Endothelial cell of umbilical vein (primary cell): ENCODE results near the gene MC1R. TPM values are rescaled to one million over a fixed set of nuclear protein-coding genes. Genes with fewer than 3 reads are reported as not detected.
A peak's percentile ranks its signal among the peaks of the same experiment; 100 is the strongest.
"Not testable (repeated sequence)": the region's sequence is repeated elsewhere in the genome, so short reads cannot be mapped to it uniquely, and the experiment has no call there.

Source experiments
- BruUV-seq: library from RNA; stranded (reverse); fragments of 400-500 nt; replicated peaks from 2 replicates; lab custom pipeline; 2021; lab: Mats Ljungman, UMichigan
- CTCF ChIA-PET: fragments of 300-600, 350-600 bp; sonication (Branson Sonifier 250); formaldehyde crosslinking; loops from one replicate; lab custom pipeline; 2021; ENCODE audit warnings: antibody characterized with exemption, inconsistent platforms; lab: Charles Lee
- POLR2A ChIA-PET: fragments of 300-600, 350-600 bp; sonication (Branson Sonifier 250); formaldehyde crosslinking; loops from one replicate; lab custom pipeline; 2021; ENCODE audit warnings: antibody characterized with exemption, inconsistent platforms; lab: Charles Lee
- DNase-seq: peaks from one replicate; pipeline ENCODE4 v3.0.0-alpha.2; 2011; ENCODE audit warnings: low read depth, low spot score
- FAIRE-seq: peaks from 2 replicates; lab custom pipeline; 2011; peaks lifted over from hg19 to GRCh38; lab: Jason Lieb, UNC
- H2AFZ ChIP-seq: 2 replicates; pipeline ENCODE4 v1.6.0; 2012; ENCODE audit warnings: low read depth, low read length, control low read depth, inconsistent platforms
- H3K27ac ChIP-seq: 2 replicates; pipeline ENCODE4 v1.5.1; 2011; ENCODE audit warnings: low read depth, mild to moderate bottlenecking, control low read depth, low read length, moderate library complexity; ENCODE audit not compliant: insufficient read depth
- H3K27me3 ChIP-seq, 2 experiments: 2 replicates each; pipeline versions ENCODE4 v1.6.0 to v1.6.1; 2011; ENCODE audit warnings: low read length in 2 of 2, mixed read lengths in 1 of 2; ENCODE audit not compliant: control insufficient read depth in 2 of 2, insufficient read depth in 2 of 2
- H3K36me3 ChIP-seq, 2 experiments: 2 replicates in 1 of 2; 3 replicates in 1 of 2; pipeline ENCODE4 v1.5.1; 2011; ENCODE audit warnings: low read length in 2 of 2, mild to moderate bottlenecking in 1 of 2, moderate library complexity in 1 of 2; ENCODE audit not compliant: control insufficient read depth in 2 of 2, insufficient read depth in 2 of 2; ENCODE audit errors: extremely low read depth in 1 of 2
- H3K4me1 ChIP-seq: 3 replicates; pipeline ENCODE4 v1.5.1; 2011; ENCODE audit warnings: mild to moderate bottlenecking, low read length; ENCODE audit not compliant: control insufficient read depth, insufficient read depth; ENCODE audit errors: extremely low read depth
- H3K4me2 ChIP-seq: 2 replicates; pipeline ENCODE4 v1.6.1; 2011; ENCODE audit warnings: low read length, control low read depth, mixed read lengths; ENCODE audit not compliant: insufficient read depth
- H3K4me3 ChIP-seq, 3 experiments: fragments of 200-600 bp in 1 of 3; sonication (generic), shearing (Covaris generic) in 1 of 3; replicated peaks in 1 of 3; 2 replicates each; pipeline ENCODE4 v1.5.1; 2011 to 2016; ENCODE audit warnings: control low read depth in 3 of 3, low read length in 3 of 3, mild to moderate bottlenecking in 2 of 3, inconsistent platforms in 1 of 3, low read depth in 1 of 3, moderate library complexity in 1 of 3; ENCODE audit not compliant: insufficient read depth in 1 of 3
- H3K79me2 ChIP-seq: 2 replicates; pipeline ENCODE4 v1.6.0; 2012; ENCODE audit warnings: low read length, inconsistent platforms; ENCODE audit not compliant: control insufficient read depth, insufficient read depth
- H3K9ac ChIP-seq: replicated peaks from 2 replicates; pipeline ENCODE3; 2011; ENCODE audit warnings: low read length, control low read depth; ENCODE audit not compliant: insufficient read depth; ENCODE audit errors: extremely low read depth
- H3K9me1 ChIP-seq: replicated peaks from 3 replicates; pipeline ENCODE4 v1.6.0; 2011; ENCODE audit warnings: mild to moderate bottlenecking, low read length; ENCODE audit not compliant: control insufficient read depth, insufficient read depth; ENCODE audit errors: extremely low read depth
- H3K9me3 ChIP-seq: replicated peaks from 2 replicates; pipeline ENCODE4 v1.5.1; 2012; ENCODE audit warnings: low read length, inconsistent platforms; ENCODE audit not compliant: control insufficient read depth, insufficient read depth
- H4K20me1 ChIP-seq: replicated peaks from 2 replicates; pipeline ENCODE3; 2011; ENCODE audit warnings: mild to moderate bottlenecking, low read length; ENCODE audit not compliant: control insufficient read depth, insufficient read depth; ENCODE audit errors: extremely low read depth
- CTCF ChIP-seq, 2 donors: IDR thresholded peaks; 1 replicate in 1 of 2; 2 replicates in 1 of 2; pipeline ENCODE4 v1.5.1; 2011; ENCODE audit warnings: low read length in 2 of 2, mild to moderate bottlenecking in 2 of 2, moderate library complexity in 2 of 2, control low read depth in 1 of 2, inconsistent platforms in 1 of 2, low read depth in 1 of 2; ENCODE audit not compliant: insufficient read depth in 1 of 2; ENCODE audit errors: extremely low read depth in 1 of 2
- EZH2 ChIP-seq: IDR thresholded peaks from 2 replicates; pipeline ENCODE4 v1.6.1; 2012; ENCODE audit warnings: borderline replicate concordance, low read depth, mild to moderate bottlenecking, moderate library complexity, low read length, inconsistent platforms; ENCODE audit not compliant: severe bottlenecking
- FOS ChIP-seq: IDR thresholded peaks from 2 replicates; pipeline ENCODE4 v1.6.1; 2011; ENCODE audit warnings: mild to moderate bottlenecking, low read length, moderate library complexity, borderline replicate concordance; ENCODE audit not compliant: insufficient read depth
- GATA2 ChIP-seq: IDR thresholded peaks from 2 replicates; pipeline ENCODE4 v1.7.0; 2011; ENCODE audit warnings: low read depth, mild to moderate bottlenecking, moderate library complexity, mixed read lengths, low read length; ENCODE audit not compliant: insufficient read length, insufficient read depth
- JUN ChIP-seq: IDR thresholded peaks from 2 replicates; pipeline ENCODE4 v1.6.1; 2011; ENCODE audit warnings: borderline replicate concordance, low read depth; ENCODE audit not compliant: insufficient read length, insufficient read depth
- MAX ChIP-seq: IDR thresholded peaks from 2 replicates; pipeline ENCODE4 v1.6.1; 2011; ENCODE audit not compliant: insufficient read depth, insufficient read length
- MYC ChIP-seq: IDR thresholded peaks from one replicate; pipeline ENCODE4 v1.6.1; 2011; ENCODE audit warnings: mild to moderate bottlenecking, low read depth, low read length
- POLR2A ChIP-seq: IDR thresholded peaks from 2 replicates; pipeline ENCODE4 v1.6.1; 2012; ENCODE audit warnings: low read depth, mild to moderate bottlenecking, control low read depth, low read length
- POLR2AphosphoS5 ChIP-seq: IDR thresholded peaks from 2 replicates; pipeline ENCODE4 v1.6.1; 2012; ENCODE audit warnings: low read depth, mild to moderate bottlenecking, control low read depth, low read length, moderate library complexity; ENCODE audit not compliant: insufficient read depth
- dilution Hi-C: fragments of 300-500 bp; cut with MboI; formaldehyde crosslinking; loops from one replicate; pipeline ENCODE4 v1.15.0; 2019; ENCODE audit warnings: low sequenced_read_pairs; ENCODE audit not compliant: extremely low pct_ligation_motif_present
- intact Hi-C: fragments of 100-400 bp; cut with micrococcal nuclease; formaldehyde crosslinking; loops from one replicate; pipeline ENCODE4 v1.10.0; 2022
- polyA plus RNA-seq, 4 experiments: library from polyadenylated mRNA; depleted of rRNA in 3 of 4; stranded (reverse) in 3 of 4; unstranded in 1 of 4; fragments of >200 nt; gene quantifications; 2 replicates each; pipeline versions ENCODE4 v1.2.1 to v1.2.3, GENCODE V29; 2011 to 2012; ENCODE audit warnings: missing spikeins in 1 of 4
- total RNA-seq: library from RNA; stranded (reverse); gene quantifications from 2 replicates; pipeline ENCODE4 v1.2.3, GENCODE V29; 2021

Gene MC1R
- total and polyA plus RNA-seq, 2 donors (not counting 3 experiments of a cell fraction or from before 2014, with no cell fraction given) = 4.0 to 4.9 TPM

- H2AFZ ChIP-seq, DNase-seq, H3K9me1 ChIP-seq, H3K4me3 ChIP-seq, intact Hi-C loops, FAIRE-seq, H3K27ac ChIP-seq, H3K9me3 ChIP-seq, CTCF ChIA-PET, H4K20me1 ChIP-seq, BruUV-seq, dilution Hi-C loops, H3K4me2 ChIP-seq, H3K27me3 ChIP-seq, POLR2A ChIA-PET, H3K9ac ChIP-seq: not testable (repeated sequence)
- H3K36me3 ChIP-seq = peaks cover 5 to 13% of the 10 kb centered on the region in 2 experiments
- peaks cover 12% of the 10 kb centered on the region for H3K4me1 ChIP-seq
- TF ChIP-seq POLR2A = peak; percentile 37
- peaks cover 18% of the 10 kb centered on the region for H3K79me2 ChIP-seq
These were observed 49.4 kb downstream of the MC1R start for GRCh38 chr16:89968074-89968473.

- Histone ChIP-seq H3K4me2 (no peak overlapping the region), H2AFZ (no peak overlapping the region), H3K79me2 (peaks cover 36% of the 10 kb centered on the region), H3K4me3 (no peak overlapping the region), H3K4me1 (peaks cover 20% of the 10 kb centered on the region), H3K27ac (no peak overlapping the region), H3K9ac (no peak overlapping the region), H3K27me3 (no peaks in the 10 kb centered on the region), H4K20me1 (no peaks in the 10 kb centered on the region), H3K9me3 (no peaks in the 10 kb centered on the region), H3K9me1 (no peaks in the 10 kb centered on the region), H3K36me3 (peaks cover 2 to 7% of the 10 kb centered on the region in 2 experiments)
- no peak for DNase-seq
- no TSS peak for BruUV-seq
- intact Hi-C loops = no loop called here
- ChIA-PET CTCF (interaction anchor here (0.6 to 1.3 kb wide), 2 partner anchors 192 to 264 kb away, joined by 3 read pairs; no protein-coding TSS in a partner anchor), POLR2A (no interaction called here)
- dilution Hi-C loops = no loop called here
- TF ChIP-seq CTCF (IDR thresholded peaks at IDR 0.05; ENCODE audit: extremely low read depth in 1 of 2, insufficient read depth in 1 of 2, low read depth in 1 of 2, low read length in 2 of 2) (no peak), GATA2 (no peak), MYC (no peak), FOS (no peak), EZH2 (no peak), POLR2A (no peak), POLR2AphosphoS5 (no peak), MAX (no peak), JUN (no peak)
- FAIRE-seq = no peak
These were observed 51.2 kb downstream of the MC1R start for GRCh38 chr16:89969741-89970410.
